CD14-positive monocyte (primary cell): ENCODE data around the gene ABCA2. TPM values are rescaled to one million over a fixed set of nuclear protein-coding genes. Genes with fewer than 3 reads are reported as not detected.

ENCODE experiments used
- DNase-seq, 3 donors: peaks; one replicate each; pipeline ENCODE4 v3.0.0-alpha.2; 2011 to 2022
- H2AFZ ChIP-seq: 2 replicates; pipeline ENCODE4 v1.6.0; 2012; ENCODE audit warnings: mild to moderate bottlenecking, low read depth, low read length, inconsistent platforms; ENCODE audit not compliant: insufficient read depth, poor library complexity, severe bottlenecking
- H3K27ac ChIP-seq, 2 donors: 1 replicate in 1 of 2; 2 replicates in 1 of 2; pipeline ENCODE4 v1.5.1; 2012 to 2013; ENCODE audit warnings: low read length in 2 of 2, control low read depth in 1 of 2, inconsistent platforms in 1 of 2, low read depth in 1 of 2, mild to moderate bottlenecking in 1 of 2
- H3K27me3 ChIP-seq, 2 donors: one replicate each; pipeline versions ENCODE4 v1.6.0 to v1.6.1; 2011 to 2013; ENCODE audit warnings: low read length in 2 of 2; ENCODE audit not compliant: control insufficient read depth in 2 of 2, insufficient read depth in 2 of 2
- H3K36me3 ChIP-seq, 2 donors: replicated peaks in 1 of 2; 1 replicate in 1 of 2; 2 replicates in 1 of 2; pipeline versions ENCODE4 v1.5.1 to v1.6.1; 2012 to 2013; ENCODE audit warnings: low read length in 2 of 2, control low read depth in 1 of 2, inconsistent platforms in 1 of 2, mild to moderate bottlenecking in 1 of 2; ENCODE audit not compliant: insufficient read depth in 2 of 2, control insufficient read depth in 1 of 2
- H3K4me1 ChIP-seq, 2 donors: 1 replicate in 1 of 2; 2 replicates in 1 of 2; pipeline versions ENCODE4 v1.5.1 to v1.6.1; 2012 to 2013; ENCODE audit warnings: low read length in 2 of 2, control low read depth in 1 of 2, inconsistent platforms in 1 of 2, mild to moderate bottlenecking in 1 of 2, moderate library complexity in 1 of 2; ENCODE audit not compliant: insufficient read depth in 2 of 2, control insufficient read depth in 1 of 2
- H3K4me2 ChIP-seq: replicated peaks from 2 replicates; pipeline ENCODE3; 2012; ENCODE audit warnings: low read length, moderate library complexity, mild to moderate bottlenecking; ENCODE audit not compliant: poor library complexity, severe bottlenecking; ENCODE audit errors: extremely low read depth
- H3K4me3 ChIP-seq, 3 experiments: fragments of 200-600 bp in 1 of 3; sonication (generic) in 1 of 3; replicated peaks in 1 of 3; 1 replicate in 2 of 3; 2 replicates in 1 of 3; pipeline ENCODE4 v1.5.1; 2011 to 2013; ENCODE audit warnings: low read length in 3 of 3, mild to moderate bottlenecking in 3 of 3, control low read depth in 2 of 3, low read depth in 2 of 3, inconsistent platforms in 1 of 3, moderate library complexity in 1 of 3
- H3K79me2 ChIP-seq: 2 replicates; pipeline ENCODE4 v1.6.0; 2012; ENCODE audit warnings: mild to moderate bottlenecking, control low read depth, inconsistent platforms, low read length, moderate library complexity; ENCODE audit not compliant: insufficient read depth
- H3K9ac ChIP-seq: 2 replicates; pipeline ENCODE4 v1.6.0; 2017; ENCODE audit warnings: low read length, mild to moderate bottlenecking; ENCODE audit not compliant: insufficient read depth, poor library complexity, severe bottlenecking
- H3K9me3 ChIP-seq, 2 donors: replicated peaks in 1 of 2; 1 replicate in 1 of 2; 2 replicates in 1 of 2; pipeline versions ENCODE4 v1.5.1 to v1.6.1; 2012 to 2013; ENCODE audit warnings: low read length in 2 of 2, control low read depth in 1 of 2; ENCODE audit not compliant: control insufficient read depth in 1 of 2, insufficient read depth in 1 of 2
- H4K20me1 ChIP-seq: 2 replicates; pipeline ENCODE4 v1.6.0; 2012; ENCODE audit warnings: mild to moderate bottlenecking, low read length, control low read depth, moderate library complexity; ENCODE audit not compliant: insufficient read depth
- H3K27ac Mint-ChIP-seq, 7 donors: one replicate each; pipeline ENCODE4 v1.8.0; 2020; ENCODE audit warnings: mild to moderate bottlenecking in 7 of 7, mixed read lengths in 7 of 7, moderate library complexity in 6 of 7, inconsistent platforms in 2 of 7
- H3K27me3 Mint-ChIP-seq, 3 donors: one replicate each; pipeline ENCODE4 v1.8.0; 2021 to 2022; ENCODE audit warnings: low read depth in 3 of 3, mild to moderate bottlenecking in 3 of 3, mixed read lengths in 3 of 3, moderate library complexity in 3 of 3, inconsistent platforms in 1 of 3
- H3K36me3 Mint-ChIP-seq, 2 donors: one replicate each; pipeline ENCODE4 v1.8.0; 2020; ENCODE audit warnings: mixed read lengths in 2 of 2, inconsistent platforms in 1 of 2, mild to moderate bottlenecking in 1 of 2
- H3K4me1 Mint-ChIP-seq: one replicate; pipeline ENCODE4 v1.8.0; 2020; ENCODE audit warnings: mild to moderate bottlenecking, mixed read lengths
- H3K4me3 Mint-ChIP-seq, 2 donors: one replicate each; pipeline ENCODE4 v1.8.0; 2020; ENCODE audit warnings: mild to moderate bottlenecking in 2 of 2, mixed read lengths in 2 of 2, moderate library complexity in 1 of 2
- H3K9me3 Mint-ChIP-seq, 7 donors: one replicate each; pipeline ENCODE4 v1.8.0; 2020 to 2022; ENCODE audit warnings: mixed read lengths in 7 of 7, mild to moderate bottlenecking in 6 of 7, moderate library complexity in 6 of 7, inconsistent platforms in 2 of 7
- WGBS: methylation state at CpG from one replicate; pipeline ENCODE4 v1.1.5; 2013; ENCODE audit warnings: missing lambda C conversion rate; ENCODE audit not compliant: insufficient coverage; 5-methylcytosine and 5-hydroxymethylcytosine counted together
- intact Hi-C, 2 donors: fragments of 100-400 bp; cut with micrococcal nuclease; formaldehyde crosslinking; loops; one replicate each; pipeline versions ENCODE4 v1.15.0 to v1.15.1; 2023
- polyA plus RNA-seq, 3 donors: library from polyadenylated mRNA; depleted of rRNA in 1 of 3; unstranded in 2 of 3; stranded (reverse) in 1 of 3; fragments of 300-500 nt in 2 of 3; fragments of >200 nt in 1 of 3; fragmentation: Illumina TruSeq in 2 of 3; gene quantifications; 1 replicate in 2 of 3; 2 replicates in 1 of 3; pipeline ENCODE4 v1.2.3, GENCODE V29; 2012 to 2021
- TF ChIP-seq, protein P1 (sequence below): fragments of 200-600 bp; IDR thresholded peaks from one replicate; pipeline ENCODE4 v1.8.0; 2022; ENCODE audit warnings: antibody characterized with exemption, mild to moderate bottlenecking

ABCA2 gene
- polyA plus RNA-seq, 3 donors = 0.18 to 30.7 (median 0.40) TPM

GRCh38 chr9:137046088-137046787 lies 18.2 kb upstream of the ABCA2 start, which contains the start of gene NPDC1:
Gene NPDC1 (minus strand): TSS chr9:137046177. CDS start chr9:137045989, 188 bp downstream.
- peaks cover 63 to 79% (median 78%) of the 10 kb centered on the region in 3 donors for H3K27me3 Mint-ChIP-seq
- under 1% methylated on average over 56 of the region's 57 CpGs for WGBS
- peak within 1 kb of the TSS; percentile 2 to 66 (median 7) for H3K4me3 ChIP-seq

More at GRCh38 chr9:137046088-137046787, 18.2 kb upstream of the ABCA2 start, which contains the start of gene NPDC1:
- Histone ChIP-seq H4K20me1 (peaks cover 10% of the 10 kb centered on the region), H3K27ac (no peak within 1 kb of the TSS), H2AFZ (peak within 1 kb of the TSS; percentile 50), H3K9me3 (peaks cover 0 to 13% of the 10 kb centered on the region in 2 donors), H3K9ac (no peak within 1 kb of the TSS), H3K79me2 (no peaks in the 10 kb centered on the region), H3K27me3 (peaks cover 23 to 74% of the 10 kb centered on the region in 2 donors), H3K36me3 (no peaks in the 10 kb centered on the region), H3K4me1 (peaks cover 18 to 30% of the 10 kb centered on the region in 2 donors), H3K4me2 (peak within 1 kb of the TSS; percentile 76)
- Mint-ChIP-seq H3K4me1 (peaks cover 13% of the 10 kb centered on the region), H3K4me3 (peak within 1 kb of the TSS; percentile 52 to 85), H3K36me3 (peaks cover 1 to 4% of the 10 kb centered on the region in 2 donors), H3K9me3 (peaks cover 0 to 10% (median 2%) of the 10 kb centered on the region in 7 donors), H3K27ac (peak within 1 kb of the TSS in 1 of 7 donors; percentile 18)
- DNase-seq = peak; percentile 56 to 68 (median 65)
- intact Hi-C loops = no loop called here
- TF ChIP-seq, protein P1, sequence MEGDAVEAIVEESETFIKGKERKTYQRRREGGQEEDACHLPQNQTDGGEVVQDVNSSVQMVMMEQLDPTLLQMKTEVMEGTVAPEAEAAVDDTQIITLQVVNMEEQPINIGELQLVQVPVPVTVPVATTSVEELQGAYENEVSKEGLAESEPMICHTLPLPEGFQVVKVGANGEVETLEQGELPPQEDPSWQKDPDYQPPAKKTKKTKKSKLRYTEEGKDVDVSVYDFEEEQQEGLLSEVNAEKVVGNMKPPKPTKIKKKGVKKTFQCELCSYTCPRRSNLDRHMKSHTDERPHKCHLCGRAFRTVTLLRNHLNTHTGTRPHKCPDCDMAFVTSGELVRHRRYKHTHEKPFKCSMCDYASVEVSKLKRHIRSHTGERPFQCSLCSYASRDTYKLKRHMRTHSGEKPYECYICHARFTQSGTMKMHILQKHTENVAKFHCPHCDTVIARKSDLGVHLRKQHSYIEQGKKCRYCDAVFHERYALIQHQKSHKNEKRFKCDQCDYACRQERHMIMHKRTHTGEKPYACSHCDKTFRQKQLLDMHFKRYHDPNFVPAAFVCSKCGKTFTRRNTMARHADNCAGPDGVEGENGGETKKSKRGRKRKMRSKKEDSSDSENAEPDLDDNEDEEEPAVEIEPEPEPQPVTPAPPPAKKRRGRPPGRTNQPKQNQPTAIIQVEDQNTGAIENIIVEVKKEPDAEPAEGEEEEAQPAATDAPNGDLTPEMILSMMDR = peak; percentile 99
